Fibroblast of peridontal ligament (primary cell): Measurements from ENCODE around the gene DNAJC10.

Experiments
- DNase-seq: peaks from one replicate; pipeline ENCODE4 v3.0.0-alpha.2; 2010; ENCODE audit errors: extremely low read depth

DNAJC10 gene

DNA sequence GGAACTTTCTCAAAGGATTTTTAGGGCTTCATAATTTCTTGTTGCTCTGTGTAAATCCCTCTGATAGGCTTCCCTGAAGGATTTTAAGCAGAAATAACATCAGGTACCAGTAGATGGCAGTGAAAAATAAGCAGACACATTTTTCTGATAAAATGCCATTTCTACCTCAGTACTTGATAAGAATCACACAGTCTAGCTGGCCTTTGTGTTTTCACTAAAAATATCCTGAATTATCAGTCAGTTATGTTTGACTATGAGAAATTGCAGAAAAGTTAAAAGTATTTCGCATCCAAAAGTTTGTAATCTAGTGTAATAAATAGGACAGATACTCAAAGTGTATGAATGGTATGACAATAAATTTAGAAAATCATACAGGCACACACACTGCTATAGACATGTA is 68.7 kb downstream of the DNAJC10 start:
- DNase-seq, result peak; percentile 79

DNA sequence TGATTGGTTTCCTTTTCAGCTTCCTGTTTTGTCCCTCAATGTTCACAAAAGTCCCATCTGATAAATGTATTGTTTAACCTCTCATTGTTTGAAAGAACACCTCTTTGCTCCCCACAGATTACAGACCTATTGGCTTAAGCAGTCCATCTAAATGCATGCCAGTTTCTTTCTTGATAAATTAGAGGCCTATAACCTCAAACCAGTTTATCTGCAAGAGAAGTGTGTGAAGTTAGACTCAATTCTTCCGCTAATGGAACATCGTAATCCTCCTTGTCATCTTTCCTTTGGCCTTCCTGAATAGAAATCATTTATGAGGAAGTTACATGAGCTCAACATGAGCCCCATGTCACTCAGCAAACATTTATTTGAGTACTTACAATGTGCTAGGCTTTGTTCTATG is 76.4 kb downstream of the DNAJC10 start:
- no peak for DNase-seq

GRCh38 chr2:182798736-182799135 is 82.7 kb downstream of the DNAJC10 start:
- no peak for DNase-seq

DNA sequence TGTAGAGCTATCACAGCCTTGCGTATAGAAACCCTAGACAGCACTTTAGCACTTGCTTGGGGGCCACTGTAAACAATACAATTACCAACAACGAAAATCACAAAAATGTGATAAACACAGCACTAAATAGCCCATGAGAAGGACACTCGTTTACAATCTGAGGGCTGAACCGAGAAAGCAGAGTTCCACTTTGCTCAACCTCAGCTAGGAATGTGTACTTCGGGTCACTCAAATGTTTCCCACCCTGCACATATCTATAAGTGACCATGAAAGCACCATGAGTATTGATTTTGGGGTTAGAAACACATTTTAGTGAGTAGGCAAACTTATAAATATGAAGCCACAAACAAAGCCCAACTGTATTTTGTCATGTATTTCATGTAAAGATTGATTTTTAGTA is 88.1 kb downstream of the DNAJC10 start:
- DNase-seq, result no peak

DNA sequence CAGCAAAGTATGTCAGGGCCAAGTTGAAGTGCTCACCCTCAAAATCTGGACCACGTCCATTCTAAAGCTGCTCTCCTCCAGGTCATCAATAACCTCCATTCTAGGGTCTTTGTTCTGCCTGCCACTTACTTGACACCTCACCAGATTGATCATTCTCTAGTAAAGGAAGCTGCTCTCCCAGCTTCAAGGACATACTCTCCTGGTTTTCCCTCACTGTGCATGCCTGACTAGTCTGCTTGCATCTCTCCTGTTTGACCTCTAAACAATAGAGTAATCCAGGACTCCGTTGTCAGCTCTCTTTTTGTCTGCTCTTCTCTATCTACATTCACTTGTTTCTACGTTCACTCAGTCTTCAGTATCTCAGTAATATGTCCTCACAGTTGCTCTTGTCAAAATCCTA is 91.3 kb downstream of the DNAJC10 start:
- DNase-seq, result no peak

GRCh38 chr2:182810087-182810486 is 94.0 kb downstream of the DNAJC10 start:
- DNase-seq, result no peak

DNA sequence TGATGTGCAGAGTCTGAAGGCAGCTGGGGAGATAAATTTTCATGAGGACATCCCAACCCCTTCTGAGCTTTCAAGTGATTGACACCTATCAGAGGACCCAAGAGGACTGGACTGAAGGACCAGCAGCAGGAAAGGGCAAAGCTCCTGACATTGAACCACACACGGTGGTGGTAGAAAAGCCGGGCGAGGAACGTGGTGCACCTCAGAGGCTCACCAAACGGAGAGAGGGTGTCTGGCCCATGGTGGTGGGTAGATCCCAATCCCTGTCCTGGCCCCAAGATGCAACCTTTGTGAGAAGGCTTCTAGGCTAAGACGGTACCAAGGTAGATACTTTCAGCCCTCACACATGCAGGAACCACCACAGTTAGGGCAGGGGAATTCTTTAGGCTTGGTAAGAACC is 98.3 kb downstream of the DNAJC10 start:
- no peak for DNase-seq

DNA sequence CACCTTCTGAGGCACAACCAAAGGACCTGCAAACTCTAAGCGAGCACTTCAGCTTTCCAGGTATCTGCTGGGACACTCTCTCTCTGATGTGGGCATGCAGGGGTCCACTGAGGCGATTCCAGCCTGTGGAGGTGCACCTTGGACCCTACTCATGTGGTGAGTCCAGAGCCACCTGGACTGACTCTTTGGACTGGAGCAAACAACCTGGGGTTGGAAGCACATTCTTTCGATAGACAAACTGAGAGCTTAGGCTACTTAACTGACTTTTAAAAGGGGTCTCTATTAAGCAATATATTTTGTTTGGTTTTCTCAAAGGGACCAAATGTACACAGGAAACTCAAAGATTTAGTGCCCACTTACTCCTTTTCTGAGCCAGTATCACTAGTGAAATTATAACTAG is 98.7 kb downstream of the DNAJC10 start:
- no peak for DNase-seq

GRCh38 chr2:182816866-182817265 is 100.8 kb downstream of the DNAJC10 start:
- peak; percentile 55 for DNase-seq

GRCh38 chr2:182817558-182817957 is 101.5 kb downstream of the DNAJC10 start:
- no peak for DNase-seq

DNA sequence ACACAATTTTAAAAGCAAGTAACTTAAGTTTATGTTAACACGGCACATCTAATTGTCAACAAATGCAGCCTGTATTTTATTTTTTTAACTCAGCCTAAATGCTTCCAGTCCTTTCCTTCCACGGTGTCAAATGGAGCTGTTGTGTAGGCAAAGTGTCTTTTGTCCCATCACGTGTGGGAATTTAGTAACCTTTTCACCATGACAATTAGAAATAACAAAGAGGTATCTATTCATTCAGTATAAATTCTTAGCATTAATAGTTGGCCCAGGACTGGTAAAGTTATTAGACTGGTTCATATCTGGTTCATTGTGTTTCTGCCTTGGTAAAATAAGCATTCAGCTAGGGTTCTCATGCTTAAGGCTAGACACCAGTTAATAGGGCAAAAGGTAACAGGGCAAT is 102.4 kb downstream of the DNAJC10 start:
- no peak for DNase-seq

GRCh38 chr2:182818925-182819324 is 102.9 kb downstream of the DNAJC10 start:
- no peak for DNase-seq

GRCh38 chr2:182819412-182819811 is 103.4 kb downstream of the DNAJC10 start:
- DNase-seq, result no peak

DNA sequence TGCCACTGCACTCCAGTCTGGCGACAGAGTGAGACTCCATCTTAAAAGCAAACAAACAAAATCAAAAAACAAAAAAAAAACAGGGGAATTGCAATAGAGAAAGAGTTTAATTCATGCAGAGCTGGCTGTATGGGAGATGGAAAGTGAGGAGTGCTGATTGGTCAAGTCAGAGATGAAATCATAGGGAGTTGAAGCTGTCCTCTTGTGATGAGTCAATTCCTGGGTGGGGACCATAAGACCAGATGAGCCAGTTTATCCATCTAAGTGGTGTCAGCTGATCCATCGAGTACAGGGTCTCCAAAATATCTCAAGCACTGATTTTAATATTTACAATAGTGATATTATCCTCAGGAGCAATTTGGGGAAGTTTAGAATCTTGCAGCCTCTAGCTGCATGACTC is 105.1 kb downstream of the DNAJC10 start:
- DNase-seq, result peak; percentile 46

- DNase-seq, result no peak
Observed at GRCh38 chr2:182822733-182823132, 106.7 kb downstream of the DNAJC10 start.

DNA sequence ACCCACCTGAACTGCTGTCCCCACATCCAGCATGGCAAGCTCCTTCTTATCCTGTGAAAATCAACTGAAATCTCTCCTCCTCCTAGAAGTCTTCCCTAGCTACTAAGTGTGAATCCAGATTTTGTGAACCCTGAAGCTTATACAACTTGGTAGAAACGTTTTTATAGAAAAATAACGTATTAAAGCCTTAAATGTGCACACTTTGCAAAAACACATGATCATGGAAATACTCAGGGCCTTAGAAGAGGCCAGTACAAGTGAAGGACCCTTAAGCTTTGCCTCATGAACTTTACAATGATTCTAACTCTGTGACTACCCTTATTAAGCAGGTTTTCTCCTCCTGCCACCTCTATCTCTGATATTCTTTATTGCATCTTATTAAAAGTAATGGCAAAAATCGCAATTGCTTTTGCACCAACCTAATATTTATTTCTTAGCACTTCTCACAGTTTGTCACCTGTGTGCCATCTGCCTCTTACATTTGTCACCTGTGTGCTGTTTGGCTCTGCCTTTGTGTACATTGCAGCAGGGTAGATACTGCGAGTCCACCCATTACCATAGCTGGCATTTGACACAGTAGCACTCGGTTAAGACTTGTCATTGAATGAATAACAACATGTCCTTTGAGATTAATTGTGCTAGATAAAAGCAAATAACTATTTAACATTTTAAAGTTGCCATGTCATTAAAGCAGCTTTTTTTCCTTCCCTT is 108.2 kb downstream of the DNAJC10 start:
- no peak for DNase-seq

- DNase-seq, result no peak
Observed at GRCh38 chr2:182824767-182825158, 108.7 kb downstream of the DNAJC10 start.

- DNase-seq, result no peak
Observed at GRCh38 chr2:182826064-182826463, 110.0 kb downstream of the DNAJC10 start.

DNA sequence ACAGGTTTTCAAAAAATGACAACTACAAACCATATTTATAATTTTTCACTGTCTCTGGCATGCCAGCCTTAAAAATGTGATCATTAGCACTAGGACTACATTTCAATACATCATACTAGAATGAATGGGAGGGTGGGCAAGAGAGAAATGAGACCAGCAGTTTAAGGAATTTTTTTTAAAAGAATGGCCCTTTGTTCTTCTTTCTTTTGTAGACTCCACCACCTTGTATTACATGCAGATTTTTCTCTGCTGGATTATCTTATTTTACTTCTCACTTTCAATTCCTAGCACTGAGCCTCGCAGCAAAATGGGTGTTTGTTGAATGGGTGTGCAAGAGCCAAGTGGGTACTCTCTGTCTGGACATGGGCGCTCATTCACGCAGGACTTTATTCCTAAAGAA is 110.4 kb downstream of the DNAJC10 start:
- DNase-seq, result no peak

DNA sequence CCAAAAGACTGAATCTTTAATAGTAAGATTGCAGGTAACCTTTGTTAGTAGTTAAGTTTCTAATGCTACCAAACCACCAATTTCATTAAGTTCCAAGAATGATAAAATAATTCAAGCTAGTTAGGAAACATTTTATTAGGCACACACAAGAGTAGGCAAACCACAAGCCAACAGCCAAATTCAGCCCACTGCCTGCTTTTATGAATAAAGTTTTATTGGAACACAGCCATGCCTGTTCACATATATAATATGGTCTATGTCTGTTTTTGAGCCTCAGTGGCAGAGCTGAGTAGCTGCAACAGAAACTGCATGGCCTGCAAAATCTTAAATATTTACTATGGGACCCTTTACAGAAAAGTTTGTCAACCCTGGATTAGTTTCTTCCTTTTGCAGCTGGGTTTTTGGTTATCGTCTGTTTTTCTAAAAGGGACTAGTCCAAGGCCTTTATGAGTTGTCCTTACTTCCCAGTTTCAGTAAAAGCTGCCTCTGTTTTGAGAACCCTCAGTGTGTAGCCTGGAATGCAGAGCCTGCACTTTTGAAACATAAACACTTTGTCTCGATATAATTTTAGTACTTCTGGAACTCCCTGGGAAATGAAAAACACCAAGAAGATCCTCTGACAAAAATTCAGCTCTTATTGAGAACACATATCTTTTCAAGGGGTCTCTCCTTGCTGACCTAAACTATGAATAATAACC is 111.3 kb downstream of the DNAJC10 start:
- peak; percentile 53 for DNase-seq

GRCh38 chr2:182831101-182831500 is 115.0 kb downstream of the DNAJC10 start:
- DNase-seq, result no peak

GRCh38 chr2:182831921-182832320 is 115.9 kb downstream of the DNAJC10 start:
- DNase-seq, result no peak

DNA sequence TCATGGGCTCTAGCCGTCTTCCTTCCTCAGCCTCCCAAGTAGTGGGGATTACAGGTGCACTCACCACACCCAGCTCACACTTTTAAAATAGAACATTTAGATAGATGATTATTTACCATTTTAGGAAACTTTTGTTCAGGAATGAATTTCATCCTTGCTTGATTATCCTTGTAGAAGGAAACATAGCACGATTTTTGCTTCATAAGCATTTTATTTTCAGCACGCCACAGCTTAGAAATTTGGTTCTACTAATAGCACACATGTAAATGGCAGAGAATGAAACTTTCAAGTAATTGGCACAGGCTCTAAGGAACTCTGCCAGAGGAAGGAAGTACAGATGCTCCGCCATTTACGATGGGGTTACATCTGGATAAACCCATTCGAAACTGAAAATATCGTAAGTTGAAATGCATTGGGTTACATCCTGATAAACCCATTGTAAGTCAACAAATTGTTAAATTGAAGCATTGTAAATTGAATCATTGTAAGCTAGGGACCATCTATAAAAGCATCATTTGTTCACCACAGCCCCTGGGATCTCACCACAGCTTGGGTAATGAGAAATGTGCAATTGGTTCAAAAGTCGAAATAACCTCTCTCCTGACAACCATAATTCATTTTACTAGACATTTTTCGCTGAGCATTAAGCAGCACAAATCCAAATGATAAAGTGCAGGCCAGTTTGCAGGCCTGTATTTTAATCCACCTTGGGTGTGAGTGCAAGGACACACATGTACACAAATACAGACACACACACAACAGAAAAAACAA is 117.2 kb downstream of the DNAJC10 start:
- no peak for DNase-seq
